Mononuclear cell (primary cell): ENCODE results near the gene MRO. TPM values are rescaled to one million over a fixed set of nuclear protein-coding genes. Genes with fewer than 3 reads are reported as not detected.
"Not testable (repeated sequence)": the region's sequence is repeated elsewhere in the genome, so short reads cannot be mapped to it uniquely, and the experiment has no call there.

Source experiments
- H3K27me3 ChIP-seq: 2 replicates; pipeline ENCODE4 v1.6.0; 2011; ENCODE audit warnings: low read length, control low read depth; ENCODE audit not compliant: insufficient read depth
- H3K4me1 ChIP-seq: 2 replicates; pipeline ENCODE4 v1.5.1; 2011; ENCODE audit warnings: mild to moderate bottlenecking, low read length, control low read depth; ENCODE audit not compliant: insufficient read depth
- H3K4me3 ChIP-seq: 2 replicates; pipeline ENCODE4 v1.5.1; 2011; ENCODE audit warnings: mild to moderate bottlenecking, low read length, moderate library complexity
- H3K9me3 ChIP-seq: 2 replicates; pipeline ENCODE4 v1.5.1; 2011; ENCODE audit warnings: low read depth, mild to moderate bottlenecking, control low read depth, low read length
- total RNA-seq: library from RNA; depleted of rRNA; stranded (reverse); fragments of >200 nt; gene quantifications from one replicate; pipeline ENCODE4 v1.2.3, GENCODE V29; 2012

The MRO gene
- total RNA-seq, 1 donor: under 0.01 TPM

- H3K27me3 ChIP-seq: peaks cover 11% of the 10 kb centered on the region
- H3K4me1 ChIP-seq: no peaks in the 10 kb centered on the region
- H3K4me3 ChIP-seq: no peak overlapping the region
- H3K9me3 ChIP-seq: no peaks in the 10 kb centered on the region
Measured at GRCh38 chr18:50791599-50792438, 28.0 kb downstream of the MRO start.

GRCh38 chr18:50790948-50791347, 28.9 kb downstream of the MRO start:
- Histone ChIP-seq H3K27me3 (peaks cover 5% of the 10 kb centered on the region), H3K4me3 (no peak overlapping the region), H3K9me3 (no peaks in the 10 kb centered on the region), H3K4me1 (no peaks in the 10 kb centered on the region)

- no peaks in the 10 kb centered on the region for H3K4me1 ChIP-seq
- no peaks in the 10 kb centered on the region for H3K9me3 ChIP-seq
Measured at GRCh38 chr18:50790241-50790640, 29.6 kb downstream of the MRO start.

GRCh38 chr18:50788284-50788683, 31.5 kb downstream of the MRO start:
- H3K4me1 ChIP-seq: no peaks in the 10 kb centered on the region
- no peaks in the 10 kb centered on the region for H3K27me3 ChIP-seq
- no peak overlapping the region for H3K4me3 ChIP-seq
- no peaks in the 10 kb centered on the region for H3K9me3 ChIP-seq

More at GRCh38 chr18:50790241-50790640, 29.6 kb downstream of the MRO start:
- Histone ChIP-seq H3K27me3 (peaks cover 2% of the 10 kb centered on the region), H3K4me3 (no peak overlapping the region)

GRCh38 chr18:50786864-50787263, 33.0 kb downstream of the MRO start:
- Histone ChIP-seq H3K4me3 (no peak overlapping the region), H3K9me3 (no peaks in the 10 kb centered on the region), H3K27me3 (no peaks in the 10 kb centered on the region), H3K4me1 (no peaks in the 10 kb centered on the region)

- Histone ChIP-seq H3K9me3 (no peaks in the 10 kb centered on the region), H3K27me3 (peaks cover 4% of the 10 kb centered on the region), H3K4me3 (no peak overlapping the region), H3K4me1 (no peaks in the 10 kb centered on the region)
Measured at GRCh38 chr18:50783553-50783952, 36.3 kb downstream of the MRO start.

GRCh38 chr18:50779021-50779420, 40.8 kb downstream of the MRO start:
- not testable (repeated sequence) for H3K4me1 ChIP-seq, H3K4me3 ChIP-seq, H3K27me3 ChIP-seq, H3K9me3 ChIP-seq

- Histone ChIP-seq H3K4me1 (no peaks in the 10 kb centered on the region), H3K9me3 (no peaks in the 10 kb centered on the region), H3K4me3 (no peak overlapping the region), H3K27me3 (peaks cover 7% of the 10 kb centered on the region)
Measured at GRCh38 chr18:50776383-50776782, 43.4 kb downstream of the MRO start.

GRCh38 chr18:50775726-50776125, 44.1 kb downstream of the MRO start:
- no peaks in the 10 kb centered on the region for H3K9me3 ChIP-seq
- H3K27me3 ChIP-seq: peaks cover 7% of the 10 kb centered on the region
- no peaks in the 10 kb centered on the region for H3K4me1 ChIP-seq
- no peak overlapping the region for H3K4me3 ChIP-seq

- H3K27me3 ChIP-seq: peaks cover 5% of the 10 kb centered on the region
- H3K9me3 ChIP-seq: no peaks in the 10 kb centered on the region
- no peak overlapping the region for H3K4me3 ChIP-seq
- no peaks in the 10 kb centered on the region for H3K4me1 ChIP-seq
Measured at GRCh38 chr18:50775207-50775606, 44.6 kb downstream of the MRO start.

- Histone ChIP-seq H3K4me1 (no peaks in the 10 kb centered on the region), H3K27me3 (peaks cover 5% of the 10 kb centered on the region), H3K9me3 (peaks cover 14% of the 10 kb centered on the region), H3K4me3 (no peak overlapping the region)
Measured at GRCh38 chr18:50769463-50769862, 50.4 kb downstream of the MRO start.

GRCh38 chr18:50757358-50757757, 62.5 kb downstream of the MRO start:
- H3K4me3 ChIP-seq: no peak overlapping the region

GRCh38 chr18:50754297-50754696, 65.5 kb downstream of the MRO start:
- no peaks in the 10 kb centered on the region for H3K9me3 ChIP-seq
- no peaks in the 10 kb centered on the region for H3K4me1 ChIP-seq
- no peak overlapping the region for H3K4me3 ChIP-seq
- peaks cover 3% of the 10 kb centered on the region for H3K27me3 ChIP-seq

More at GRCh38 chr18:50757358-50757757, 62.5 kb downstream of the MRO start:
- Histone ChIP-seq H3K4me1 (no peaks in the 10 kb centered on the region), H3K27me3 (peaks cover 3% of the 10 kb centered on the region), H3K9me3 (no peaks in the 10 kb centered on the region)

GRCh38 chr18:50753311-50753710, 66.5 kb downstream of the MRO start:
- Histone ChIP-seq H3K9me3 (no peaks in the 10 kb centered on the region), H3K4me3 (no peak overlapping the region)

GRCh38 chr18:50751947-50752346, 67.9 kb downstream of the MRO start:
- Histone ChIP-seq H3K4me3 (no peak overlapping the region), H3K27me3 (peaks cover 3% of the 10 kb centered on the region), H3K9me3 (no peaks in the 10 kb centered on the region), H3K4me1 (no peaks in the 10 kb centered on the region)

More at GRCh38 chr18:50753311-50753710, 66.5 kb downstream of the MRO start:
- Histone ChIP-seq H3K27me3 (peaks cover 3% of the 10 kb centered on the region), H3K4me1 (no peaks in the 10 kb centered on the region)

- H3K27me3 ChIP-seq: peaks cover 3% of the 10 kb centered on the region
- no peak overlapping the region for H3K4me3 ChIP-seq
- no peaks in the 10 kb centered on the region for H3K4me1 ChIP-seq
- H3K9me3 ChIP-seq: no peaks in the 10 kb centered on the region
Measured at GRCh38 chr18:50751490-50751889, 68.3 kb downstream of the MRO start.
